Mucosa of rectum (tissue), 2 donors: ENCODE data around the gene RNF126.

Experiments
- H3K27ac ChIP-seq, 2 donors: one replicate each; pipeline ENCODE4 v1.7.0; 2013; ENCODE audit warnings: inconsistent platforms in 2 of 2, low read depth in 2 of 2, low read length in 2 of 2
- H3K27me3 ChIP-seq, 2 donors: one replicate each; pipeline ENCODE4 v1.7.0; 2013; ENCODE audit warnings: low read length in 2 of 2; ENCODE audit not compliant: control insufficient read depth in 2 of 2, insufficient read depth in 2 of 2
- H3K36me3 ChIP-seq, 2 donors: one replicate each; pipeline ENCODE4 v1.7.0; 2013; ENCODE audit warnings: low read length in 2 of 2; ENCODE audit not compliant: control insufficient read depth in 2 of 2, insufficient read depth in 2 of 2
- H3K4me1 ChIP-seq, 2 donors: one replicate each; pipeline ENCODE4 v1.7.0; 2013; ENCODE audit warnings: low read length in 2 of 2, mild to moderate bottlenecking in 1 of 2; ENCODE audit not compliant: control insufficient read depth in 2 of 2, insufficient read depth in 2 of 2
- H3K4me3 ChIP-seq, 2 donors: one replicate each; pipeline ENCODE4 v1.7.0; 2013; ENCODE audit warnings: low read length in 2 of 2
- H3K9ac ChIP-seq, 2 donors: one replicate each; pipeline ENCODE4 v1.7.0; 2013; ENCODE audit warnings: low read length in 2 of 2, low read depth in 1 of 2, mild to moderate bottlenecking in 1 of 2
- H3K9me3 ChIP-seq, 2 donors: one replicate each; pipeline ENCODE4 v1.7.0; 2013; ENCODE audit warnings: low read length in 2 of 2; ENCODE audit not compliant: control insufficient read depth in 2 of 2
- donor health status: healthy.
- donor health status: Normal muscosa, but diverticular disease.

Gene RNF126

GRCh38 chr19:602391-603301 lies 60.4 kb downstream of the RNF126 start:
- H3K27me3 ChIP-seq = no peaks in the 10 kb centered on the region
- H3K4me3 ChIP-seq = no peak overlapping the region
- no peak overlapping the region for H3K27ac ChIP-seq
- H3K9ac ChIP-seq = no peak overlapping the region
- no peaks in the 10 kb centered on the region for H3K4me1 ChIP-seq
- H3K9me3 ChIP-seq = no peaks in the 10 kb centered on the region
- no peaks in the 10 kb centered on the region for H3K36me3 ChIP-seq

GRCh38 chr19:601790-602189 lies 61.2 kb downstream of the RNF126 start:
- H3K36me3 ChIP-seq = no peaks in the 10 kb centered on the region
- H3K9me3 ChIP-seq = no peaks in the 10 kb centered on the region
- H3K27ac ChIP-seq = no peak overlapping the region
- no peaks in the 10 kb centered on the region for H3K4me1 ChIP-seq
- H3K4me3 ChIP-seq = no peak overlapping the region
- H3K9ac ChIP-seq = no peak overlapping the region
- no peaks in the 10 kb centered on the region for H3K27me3 ChIP-seq

- no peaks in the 10 kb centered on the region for H3K27me3 ChIP-seq
- H3K27ac ChIP-seq = no peak overlapping the region
Observed at GRCh38 chr19:601310-601709, 61.7 kb downstream of the RNF126 start.

More at GRCh38 chr19:601310-601709, 61.7 kb downstream of the RNF126 start:
- H3K36me3 ChIP-seq = no peaks in the 10 kb centered on the region
- no peaks in the 10 kb centered on the region for H3K4me1 ChIP-seq
- H3K9ac ChIP-seq = no peak overlapping the region
- no peak overlapping the region for H3K4me3 ChIP-seq
- no peaks in the 10 kb centered on the region for H3K9me3 ChIP-seq
